22Rv1 (cell line): ENCODE measurements around the gene SLC6A6.

Source experiments
- CTCF ChIP-seq: fragments of 450-650 bp; IDR thresholded peaks from 2 replicates; pipeline ENCODE4 v1.5.1; 2017; ENCODE audit warnings: mild to moderate bottlenecking
- ZFX ChIP-seq: fragments of 450-650 bp; IDR thresholded peaks from 2 replicates; pipeline ENCODE4 v1.6.1; 2017; ENCODE audit warnings: antibody characterized with exemption, borderline replicate concordance

GRCh38 chr3:14434126-14434497, 31.7 kb downstream of the SLC6A6 start:
- TF ChIP-seq CTCF (no peak), ZFX (no peak)
